ENCODE results near the gene DENND2C. TPM values are rescaled to one million over a fixed set of nuclear protein-coding genes. Genes with fewer than 3 reads are reported as not detected.

The DENND2C gene
- total RNA-seq, 1 donor from 2014 or later: 0.81 TPM

DNA sequence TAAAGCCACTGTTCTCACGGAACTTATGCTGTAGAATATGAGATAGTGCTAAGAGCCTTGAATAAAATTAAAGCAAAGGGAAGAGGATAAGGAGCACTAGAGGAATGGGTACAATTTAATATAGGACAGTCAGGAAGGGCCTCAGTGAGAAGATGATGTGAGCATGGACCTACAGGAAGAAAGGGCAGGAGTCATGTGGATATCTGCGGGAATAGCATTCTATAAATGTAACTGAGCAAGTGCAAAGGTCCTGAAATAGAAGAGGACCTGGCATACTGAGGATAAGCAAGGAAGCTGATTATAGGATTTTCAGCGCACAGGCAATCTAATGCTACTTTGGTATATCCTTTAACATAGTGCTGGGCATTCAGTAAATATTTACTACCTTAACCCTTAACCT, 75.8 kb downstream of the DENND2C start:
- H3K4me3 ChIP-seq (ENCODE audit: low read depth, low read length): no peak overlapping the region
- no peak for DNase-seq (ENCODE audit: low read depth)
- TF ChIP-seq, protein P1, sequence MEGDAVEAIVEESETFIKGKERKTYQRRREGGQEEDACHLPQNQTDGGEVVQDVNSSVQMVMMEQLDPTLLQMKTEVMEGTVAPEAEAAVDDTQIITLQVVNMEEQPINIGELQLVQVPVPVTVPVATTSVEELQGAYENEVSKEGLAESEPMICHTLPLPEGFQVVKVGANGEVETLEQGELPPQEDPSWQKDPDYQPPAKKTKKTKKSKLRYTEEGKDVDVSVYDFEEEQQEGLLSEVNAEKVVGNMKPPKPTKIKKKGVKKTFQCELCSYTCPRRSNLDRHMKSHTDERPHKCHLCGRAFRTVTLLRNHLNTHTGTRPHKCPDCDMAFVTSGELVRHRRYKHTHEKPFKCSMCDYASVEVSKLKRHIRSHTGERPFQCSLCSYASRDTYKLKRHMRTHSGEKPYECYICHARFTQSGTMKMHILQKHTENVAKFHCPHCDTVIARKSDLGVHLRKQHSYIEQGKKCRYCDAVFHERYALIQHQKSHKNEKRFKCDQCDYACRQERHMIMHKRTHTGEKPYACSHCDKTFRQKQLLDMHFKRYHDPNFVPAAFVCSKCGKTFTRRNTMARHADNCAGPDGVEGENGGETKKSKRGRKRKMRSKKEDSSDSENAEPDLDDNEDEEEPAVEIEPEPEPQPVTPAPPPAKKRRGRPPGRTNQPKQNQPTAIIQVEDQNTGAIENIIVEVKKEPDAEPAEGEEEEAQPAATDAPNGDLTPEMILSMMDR (conservative IDR thresholded peaks at IDR 0.05; ENCODE audit: low read depth, low read length): no peak

DNA sequence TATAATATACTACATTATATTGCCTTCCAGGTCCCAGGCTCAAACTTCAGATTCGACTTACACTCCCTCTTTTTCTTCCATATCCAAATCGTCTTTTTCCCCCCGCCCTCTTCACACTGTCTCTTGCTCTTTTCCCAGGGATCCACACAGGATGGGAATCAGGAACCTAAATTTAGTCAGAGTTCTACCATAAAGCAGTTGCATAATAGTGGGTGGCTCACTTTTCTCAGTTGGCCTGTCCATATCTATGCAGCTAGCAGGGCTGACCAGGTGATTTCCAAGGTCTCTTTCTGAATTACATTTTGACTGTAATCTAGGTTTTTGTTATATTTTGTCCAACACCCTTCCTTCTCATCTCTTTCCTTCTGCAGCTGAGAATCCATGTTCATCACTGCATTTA, 80.7 kb downstream of the DENND2C start:
- DNase-seq (ENCODE audit: low read depth): no peak
- H3K4me3 ChIP-seq (ENCODE audit: low read depth, low read length): no peak overlapping the region
- TF ChIP-seq, protein P1 (conservative IDR thresholded peaks at IDR 0.05; ENCODE audit: low read depth, low read length): no peak

DNA sequence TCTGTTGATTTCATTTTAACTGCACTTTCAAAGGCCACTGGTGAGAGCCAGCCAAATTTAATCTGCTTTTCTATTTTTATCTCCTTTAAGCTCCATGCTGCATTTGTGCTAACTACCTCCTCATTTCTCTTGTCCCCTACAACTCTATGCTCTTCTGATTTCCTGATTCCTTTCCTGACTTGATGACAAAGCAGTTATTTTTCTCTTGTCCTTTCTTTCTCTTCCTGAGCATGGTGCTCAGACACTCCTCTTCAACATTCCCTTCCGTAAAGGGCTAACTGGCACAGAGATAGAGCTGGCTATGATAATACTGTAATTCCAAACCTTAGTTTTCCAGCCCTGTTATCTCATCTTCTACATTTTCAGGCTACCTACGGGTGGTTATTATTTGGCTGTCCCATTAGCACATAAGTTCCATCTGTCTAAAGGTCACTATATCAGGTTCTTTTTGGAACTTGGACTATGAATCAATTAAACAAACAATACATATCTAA, 81.6 kb downstream of the DENND2C start:
- TF ChIP-seq, protein P1 (conservative IDR thresholded peaks at IDR 0.05; ENCODE audit: low read depth, low read length): no peak
- H3K4me3 ChIP-seq (ENCODE audit: low read depth, low read length): no peak overlapping the region

DNA sequence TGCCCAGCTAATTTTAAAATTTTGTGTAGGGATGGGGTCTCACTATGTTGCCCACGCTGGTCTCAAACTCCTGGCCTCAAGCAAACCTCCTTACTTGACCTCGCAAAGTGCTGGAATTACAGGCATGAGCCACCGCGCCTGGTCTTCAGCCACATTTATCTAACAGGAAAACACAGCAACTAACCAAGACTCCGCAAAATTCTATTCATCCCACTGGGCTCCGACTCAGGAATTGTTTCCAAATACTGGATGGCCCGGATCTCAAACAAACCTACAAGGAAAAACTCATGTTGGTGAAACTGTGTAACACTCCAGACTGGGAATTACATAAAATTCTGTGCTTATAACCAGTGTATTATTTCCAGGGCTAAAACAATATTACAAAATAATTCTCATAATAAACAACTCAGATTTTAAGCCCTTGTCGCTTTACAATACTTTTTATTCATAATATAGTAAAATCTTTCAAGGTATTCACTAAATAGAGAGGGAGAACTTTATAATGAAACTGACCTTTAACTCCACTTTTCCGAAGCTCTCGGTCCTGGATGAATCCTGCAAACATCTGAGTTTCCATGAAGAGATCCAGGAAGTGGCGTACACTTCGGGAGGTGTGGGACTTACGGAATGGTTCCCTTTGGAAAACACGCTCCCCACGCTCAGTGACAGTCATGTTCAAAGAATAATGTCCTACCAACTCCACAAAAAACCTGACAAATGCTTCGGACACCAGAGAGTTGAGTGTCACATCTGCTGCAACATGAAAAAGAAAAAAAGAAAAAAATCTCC, 82.5 kb downstream of the DENND2C start:
- no peak for DNase-seq (ENCODE audit: low read depth)
- no peak overlapping the region for H3K4me3 ChIP-seq (ENCODE audit: low read depth, low read length)
- TF ChIP-seq, protein P1 (conservative IDR thresholded peaks at IDR 0.05; ENCODE audit: low read depth, low read length): no peak

More for the DNA sequence above, 81.6 kb downstream of the DENND2C start:
- DNase-seq (ENCODE audit: low read depth): no peak

DNA sequence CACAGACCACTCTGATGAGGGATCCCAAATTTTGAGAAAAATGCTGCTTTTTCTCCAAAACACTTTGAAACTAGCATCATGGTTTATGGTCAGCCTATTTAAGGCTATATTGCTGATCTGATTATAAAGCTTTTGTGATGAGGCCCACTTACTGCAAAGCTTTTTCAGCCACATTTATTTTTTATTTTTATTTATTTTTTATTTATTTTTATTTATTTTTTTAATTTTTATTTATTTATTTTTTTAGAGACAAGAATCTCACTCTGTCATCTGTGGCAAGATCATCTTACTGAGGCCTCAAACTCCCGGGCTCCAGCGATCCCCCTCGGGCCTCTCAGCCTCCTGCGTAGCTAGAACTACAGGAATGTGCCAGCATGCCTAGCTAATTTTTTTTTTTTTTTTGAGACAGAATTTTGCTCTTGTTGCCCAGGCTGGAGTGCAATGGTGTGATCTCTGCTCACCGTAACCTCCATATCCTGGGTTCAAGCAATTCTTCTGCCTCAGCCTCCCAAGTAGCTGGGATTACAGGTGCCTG, 83.3 kb downstream of the DENND2C start:
- TF ChIP-seq, protein P1 (conservative IDR thresholded peaks at IDR 0.05; ENCODE audit: low read depth, low read length): no peak
- no peak overlapping the region for H3K4me3 ChIP-seq (ENCODE audit: low read depth, low read length)
- DNase-seq (ENCODE audit: low read depth): no peak

DNA sequence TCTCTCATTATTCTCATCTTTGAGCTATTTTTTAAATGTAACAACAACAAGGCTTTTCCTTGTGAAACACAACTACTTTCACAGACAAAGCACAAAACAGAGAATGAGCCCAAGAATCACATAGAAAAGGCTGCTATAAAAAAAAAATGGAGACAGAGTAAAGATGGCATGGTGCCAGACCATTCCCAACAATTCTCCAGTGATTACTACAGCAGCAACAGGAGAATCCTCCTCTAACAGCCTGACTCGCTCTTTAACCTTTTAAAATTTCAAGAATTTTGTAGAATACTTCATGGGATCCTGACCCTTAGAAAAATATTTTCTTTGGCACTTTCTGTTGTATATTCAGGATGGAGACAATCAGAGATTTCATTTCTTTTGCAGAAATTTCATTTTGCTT, 84.6 kb downstream of the DENND2C start:
- H3K4me3 ChIP-seq (ENCODE audit: low read depth, low read length): no peak overlapping the region
- TF ChIP-seq, protein P1 (conservative IDR thresholded peaks at IDR 0.05; ENCODE audit: low read depth, low read length): no peak
- DNase-seq (ENCODE audit: low read depth): no peak
